ENCODE measurements around the gene STEAP1.

DNA sequence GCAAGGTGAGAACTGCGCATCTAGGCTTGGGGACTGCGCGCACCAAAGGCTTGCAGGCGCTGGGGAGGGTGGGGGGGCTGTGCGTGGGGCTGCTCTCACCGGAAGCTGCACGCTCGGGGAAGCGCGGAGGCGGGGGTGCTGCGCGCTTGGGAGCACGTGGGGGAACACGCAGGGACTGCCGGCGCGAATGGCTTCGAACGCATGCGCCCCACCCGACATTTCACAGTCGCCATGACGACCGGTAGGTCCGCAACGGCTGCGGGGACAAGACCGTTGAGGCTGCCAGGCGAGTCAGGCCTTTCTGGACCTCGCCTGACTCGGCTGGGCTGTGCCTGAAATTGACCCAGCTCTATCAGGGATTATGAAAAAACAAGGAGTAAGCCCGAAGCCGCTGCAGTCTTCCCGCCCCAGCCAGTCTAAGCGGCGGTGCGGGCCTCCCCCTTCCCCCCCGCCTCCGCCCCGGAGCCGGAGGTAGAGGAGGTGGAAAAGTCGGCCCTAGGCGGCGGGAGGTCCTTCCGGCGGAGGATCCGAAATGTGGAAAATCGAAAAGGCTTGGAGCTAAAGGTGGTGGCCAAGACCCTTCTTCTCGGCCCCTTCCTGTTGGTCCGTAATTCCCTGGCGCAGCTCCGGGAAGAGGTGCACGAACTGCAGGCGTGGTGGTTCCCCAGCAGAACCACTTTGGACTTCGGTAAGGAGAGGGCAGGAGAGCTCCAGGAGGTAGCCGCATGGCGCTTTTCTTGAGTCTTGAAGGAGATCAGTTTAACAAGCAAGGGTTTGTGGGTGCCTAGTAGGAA is 34.9 kb upstream of the STEAP1 start:
- TF ChIP-seq POLR2A (IDR thresholded peaks at IDR 0.05) (no peak), CTCF (IDR thresholded peaks at IDR 0.05) (no peak), EP300 (IDR thresholded peaks at IDR 0.05) (no peak)
